K562 (cell line): ENCODE results near the gene CCDC178. TPM values are rescaled to one million over a fixed set of nuclear protein-coding genes. Genes with fewer than 3 reads are reported as not detected.

Experiments used
- ATAC-seq: fragments of 200-7000 bp; cut with Tn5 transposase; 3 replicates; pipeline ENCODE4 v1.9.1; 2020; ENCODE audit warnings: moderate library complexity
- BruUV-seq: library from RNA; stranded (reverse); fragments of 400-500 nt; replicated peaks from 2 replicates; lab custom pipeline; 2021; lab: Mats Ljungman, UMichigan
- CTCF ChIA-PET: fragments of 300-600 bp; formaldehyde crosslinking; extraction: SDS; loops from one replicate; lab custom pipeline; 2021; ENCODE audit warnings: low intra/inter-chr PET ratio; lab: Yijun Ruan, JAX
- POLR2A ChIA-PET: fragments of 300-600, 350-650 bp; sonication (Branson Sonifier 250); formaldehyde crosslinking; extraction: SDS; loops from one replicate; lab custom pipeline; 2021; ENCODE audit warnings: antibody characterized with exemption, inconsistent platforms; lab: Yijun Ruan, JAX
- DNase-seq, 4 experiments: peaks; one replicate each; pipeline versions ENCODE4 v3.0.0 to v3.0.0-alpha.2; 2011 to 2018; ENCODE audit warnings: low spot score in 3 of 4, mixed read lengths in 3 of 4; ENCODE audit errors: extremely low read depth in 1 of 4
- FAIRE-seq: peaks from 2 replicates; lab custom pipeline; 2011; peaks lifted over from hg19 to GRCh38; lab: Jason Lieb, UNC
- H2AFZ ChIP-seq: 2 replicates; pipeline ENCODE4 v1.6.0; 2011; ENCODE audit warnings: low read depth, low read length, control low read depth, inconsistent platforms
- H3K27ac ChIP-seq: fragments of 200-600 bp; 3 replicates; pipeline ENCODE4 v1.8.0; 2011; ENCODE audit warnings: low read depth, mild to moderate bottlenecking, control low read depth, inconsistent platforms, low read length, moderate library complexity, mixed read lengths; ENCODE audit errors: extremely low read depth
- H3K27me3 ChIP-seq, 2 experiments: fragments of 300-600 bp in 1 of 2; 2 replicates in 1 of 2; 3 replicates in 1 of 2; pipeline versions ENCODE4 v1.6.0 to v1.8.0; 2011; ENCODE audit warnings: inconsistent platforms in 2 of 2, low read length in 2 of 2, mild to moderate bottlenecking in 1 of 2, mixed read lengths in 1 of 2, moderate library complexity in 1 of 2; ENCODE audit not compliant: control insufficient read depth in 2 of 2, insufficient read depth in 2 of 2
- H3K36me3 ChIP-seq: fragments of 300-600 bp; 3 replicates; pipeline ENCODE4 v1.8.0; 2011; ENCODE audit warnings: mild to moderate bottlenecking, low read length, inconsistent platforms; ENCODE audit not compliant: control insufficient read depth, insufficient read depth
- H3K4me1 ChIP-seq, 2 experiments: fragments of 200-600 bp in 1 of 2; replicated peaks in 1 of 2; 2 replicates in 1 of 2; 3 replicates in 1 of 2; pipeline versions ENCODE4 v1.5.1 to v1.8.0; 2011; ENCODE audit warnings: inconsistent platforms in 2 of 2, low read length in 2 of 2, mild to moderate bottlenecking in 1 of 2, mixed read lengths in 1 of 2, moderate library complexity in 1 of 2; ENCODE audit not compliant: control insufficient read depth in 2 of 2, insufficient read depth in 2 of 2
- H3K4me2 ChIP-seq: 2 replicates; pipeline ENCODE4 v1.6.1; 2011; ENCODE audit warnings: low read length, control low read depth, inconsistent platforms, mixed read lengths; ENCODE audit not compliant: insufficient read depth
- H3K4me3 ChIP-seq: fragments of 200-600 bp; sonication (generic), shearing (Covaris generic); 2 replicates; pipeline ENCODE4 v1.5.1; 2016; ENCODE audit warnings: control low read depth, inconsistent platforms
- H3K79me2 ChIP-seq: fragments of 200-600 bp; 3 replicates; pipeline ENCODE4 v1.8.0; 2011; ENCODE audit warnings: low read length, inconsistent platforms; ENCODE audit not compliant: control insufficient read depth, insufficient read depth
- H3K9ac ChIP-seq, 2 experiments: 2 replicates each; pipeline versions ENCODE4 v1.6.0 to v1.6.1; 2011; ENCODE audit warnings: low read depth in 2 of 2, low read length in 2 of 2, control low read depth in 1 of 2, inconsistent platforms in 1 of 2, mild to moderate bottlenecking in 1 of 2, mixed read lengths in 1 of 2; ENCODE audit not compliant: insufficient read depth in 1 of 2
- H3K9me1 ChIP-seq: one replicate; pipeline ENCODE4 v1.6.0; 2011; ENCODE audit warnings: inconsistent platforms, mild to moderate bottlenecking, low read length, moderate library complexity; ENCODE audit not compliant: control insufficient read depth, insufficient read depth
- H3K9me3 ChIP-seq: replicated peaks from 2 replicates; pipeline ENCODE4 v1.5.1; 2011; ENCODE audit warnings: low read depth, low read length, inconsistent platforms; ENCODE audit not compliant: control insufficient read depth, insufficient read depth
- H4K20me1 ChIP-seq: replicated peaks from 2 replicates; pipeline ENCODE4 v1.6.1; 2011; ENCODE audit warnings: low read length, inconsistent platforms, mixed read lengths; ENCODE audit not compliant: control insufficient read depth, insufficient read depth
- L3MBTL2 ChIP-seq: fragments of 450-650 bp; IDR thresholded peaks from 2 replicates; pipeline ENCODE4 v1.6.1; 2016; ENCODE audit warnings: mild to moderate bottlenecking, moderate library complexity
- OTX1 ChIP-seq: fragments of 450-650 bp; formaldehyde crosslinking; IDR thresholded peaks from 2 replicates; pipeline ENCODE4 v1.4.0; 2022; ENCODE audit warnings: mild to moderate bottlenecking
- WGBS: fragments of 100-300 bp; shearing (Covaris generic); methylation state at CpG from one replicate; pipeline ENCODE4 v1.1.6; 2016; ENCODE audit warnings: low coverage, mixed read lengths; ENCODE audit not compliant: insufficient coverage; ENCODE audit errors: missing lambda C conversion rate; 5-methylcytosine and 5-hydroxymethylcytosine counted together
- in situ Hi-C: fragments of 300-500 bp; cut with MboI; formaldehyde crosslinking; loops from 4 replicates; pipeline ENCODE4 v1.15.0; 2018; ENCODE audit warnings: inconsistent platforms, mixed read lengths
- intact Hi-C: fragments of 100-400 bp; cut with micrococcal nuclease; formaldehyde crosslinking; loops from 2 replicates; pipeline ENCODE4 v1.14.2; 2022
- polyA plus RNA-seq, 8 experiments: library from polyadenylated mRNA; depleted of rRNA in 4 of 8; stranded (reverse) in 5 of 8; unstranded in 3 of 8; fragments of >200 nt; fragmentation: Nextera tagmentation in 2 of 8; fragmentation: Illumina TruSeq in 1 of 8; extraction: Ambion mirVana in 2 of 8; extraction: Trizol in 1 of 8; gene quantifications; 2 replicates each; pipeline versions ENCODE4 v1.2.1 to v1.2.3, GENCODE V29; 2011 to 2014; ENCODE audit warnings: inconsistent platforms in 1 of 8, missing spikeins in 1 of 8
- total RNA-seq, 7 experiments: library from RNA; depleted of rRNA in 6 of 7; stranded (reverse); fragments of >200 nt in 6 of 7; fragmentation: Illumina TruSeq in 2 of 7; extraction: Trizol in 2 of 7; gene quantifications; 2 replicates each; pipeline versions ENCODE4 v1.2.1 to v1.2.3, GENCODE V29; 2011 to 2021; ENCODE audit warnings: low replicate concordance in 1 of 7
- TF ChIP-seq, protein P1 (sequence below): fragments of 250-450 bp; sonication (Bioruptor Pico); IDR thresholded peaks from 2 replicates; pipeline ENCODE4 v1.4.0; 2020; ENCODE audit warnings: borderline replicate concordance

CCDC178 gene
- total and polyA plus RNA-seq, 9 of the 15 experiments (the other 6 are each of a cell fraction or from before 2014, with no cell fraction given): 0.12 to 0.47 (median 0.15) TPM; not detected in 6

GRCh38 chr18:32908424-32908805 is 532.1 kb downstream of the CCDC178 start:
- no peaks in the 10 kb centered on the region for H3K4me1 ChIP-seq
- H3K9me3 ChIP-seq: no peaks in the 10 kb centered on the region; the same call in 1 of the 2 replicates
- DNase-seq (no peak), ATAC-seq (no peak), FAIRE-seq (no peak)
- no peaks in the 10 kb centered on the region for H3K9me1 ChIP-seq
- intact Hi-C loops: no loop called here
- POLR2A ChIA-PET: no interaction called here
- no peaks in the 10 kb centered on the region for H3K36me3 ChIP-seq
- H3K27me3 ChIP-seq: no peaks in the 10 kb centered on the region
- CTCF ChIA-PET: no interaction called here
- no TSS peak for BruUV-seq
- H3K4me3 ChIP-seq: no peak overlapping the region
- no peak overlapping the region for H3K9ac ChIP-seq
- no peak overlapping the region for H2AFZ ChIP-seq
- 1% methylated on average over 7 of the region's 7 CpGs for WGBS
- H4K20me1 ChIP-seq: no peaks in the 10 kb centered on the region
- H3K4me2 ChIP-seq: no peak overlapping the region
- in situ Hi-C loops: no loop called here
- H3K79me2 ChIP-seq: no peaks in the 10 kb centered on the region
- no peak overlapping the region for H3K27ac ChIP-seq
- no peak for TF ChIP-seq L3MBTL2
- TF ChIP-seq OTX1 (CRISPR knock-in tag): no peak
- TF ChIP-seq, protein P1, sequence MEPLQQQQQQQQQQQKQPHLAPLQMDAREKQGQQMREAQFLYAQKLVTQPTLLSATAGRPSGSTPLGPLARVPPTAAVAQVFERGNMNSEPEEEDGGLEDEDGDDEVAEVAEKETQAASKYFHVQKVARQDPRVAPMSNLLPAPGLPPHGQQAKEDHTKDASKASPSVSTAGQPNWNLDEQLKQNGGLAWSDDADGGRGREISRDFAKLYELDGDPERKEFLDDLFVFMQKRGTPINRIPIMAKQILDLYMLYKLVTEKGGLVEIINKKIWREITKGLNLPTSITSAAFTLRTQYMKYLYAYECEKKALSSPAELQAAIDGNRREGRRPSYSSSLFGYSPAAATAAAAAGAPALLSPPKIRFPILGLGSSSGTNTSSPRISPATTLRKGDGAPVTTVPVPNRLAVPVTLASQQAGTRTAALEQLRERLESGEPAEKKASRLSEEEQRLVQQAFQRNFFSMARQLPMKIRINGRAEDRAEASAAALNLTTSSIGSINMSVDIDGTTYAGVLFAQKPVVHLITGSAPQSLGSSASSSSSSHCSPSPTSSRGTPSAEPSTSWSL (CRISPR knock-in tag): no peak
